Naive thymus-derived CD4-positive, alpha-beta T cell (primary cell): ENCODE measurements around the gene CEP85L. TPM values are rescaled to one million over a fixed set of nuclear protein-coding genes. Genes with fewer than 3 reads are reported as not detected.

Experiments used
- ATAC-seq: fragments of 150-1000 bp; cut with Tn5 transposase; 2 replicates; pipeline ENCODE4 v1.10.0; 2021; ENCODE audit warnings: mild to moderate bottlenecking, moderate library complexity
- CTCF ChIA-PET: fragments of 350-600 bp; sonication (Branson Sonifier 250); formaldehyde crosslinking; loops from one replicate; lab custom pipeline; 2021; ENCODE audit warnings: antibody characterized with exemption; lab: Charles Lee
- POLR2A ChIA-PET: fragments of 350-600 bp; sonication (Branson Sonifier 250); formaldehyde crosslinking; loops from one replicate; lab custom pipeline; 2021; ENCODE audit warnings: antibody characterized with exemption, inconsistent platforms; lab: Charles Lee
- DNase-seq, 9 donors: peaks; one replicate each; pipeline versions ENCODE4 v3.0.0 to v3.0.0-alpha.2; 2020 to 2022; ENCODE audit warnings: mixed read lengths in 1 of 9
- H3K27ac ChIP-seq: one replicate; pipeline ENCODE4 v1.7.0; 2013; ENCODE audit warnings: mild to moderate bottlenecking, low read depth, low read length, moderate library complexity
- H3K27me3 ChIP-seq, 2 donors: one replicate each; pipeline ENCODE4 v1.7.0; 2013; ENCODE audit warnings: low read length in 2 of 2, mild to moderate bottlenecking in 2 of 2, moderate library complexity in 2 of 2; ENCODE audit not compliant: control insufficient read depth in 2 of 2, insufficient read depth in 2 of 2
- H3K36me3 ChIP-seq, 3 experiments: 1 replicate in 2 of 3; 2 replicates in 1 of 3; pipeline ENCODE4 v1.7.0; 2013; ENCODE audit warnings: low read length in 3 of 3, mild to moderate bottlenecking in 3 of 3, moderate library complexity in 1 of 3; ENCODE audit not compliant: insufficient read depth in 3 of 3, control insufficient read depth in 2 of 3
- H3K4me1 ChIP-seq, 2 donors: one replicate each; pipeline ENCODE4 v1.7.0; 2013; ENCODE audit warnings: low read length in 2 of 2, mild to moderate bottlenecking in 2 of 2, moderate library complexity in 1 of 2; ENCODE audit not compliant: control insufficient read depth in 2 of 2, insufficient read depth in 2 of 2
- H3K4me3 ChIP-seq: 2 replicates; pipeline ENCODE4 v1.7.0; 2013; ENCODE audit warnings: mild to moderate bottlenecking, low read length
- H3K9me3 ChIP-seq, 3 experiments: 1 replicate in 2 of 3; 2 replicates in 1 of 3; pipeline ENCODE4 v1.7.0; 2013; ENCODE audit warnings: low read length in 3 of 3; ENCODE audit not compliant: control insufficient read depth in 2 of 3
- H3K27ac Mint-ChIP-seq, 9 donors: one replicate each; pipeline ENCODE4 v1.8.0; 2020 to 2022; ENCODE audit warnings: mixed read lengths in 9 of 9, mild to moderate bottlenecking in 8 of 9, moderate library complexity in 5 of 9, inconsistent platforms in 2 of 9
- H3K27me3 Mint-ChIP-seq, 5 donors: one replicate each; pipeline ENCODE4 v1.8.0; 2021 to 2022; ENCODE audit warnings: mixed read lengths in 5 of 5, mild to moderate bottlenecking in 1 of 5
- H3K36me3 Mint-ChIP-seq, 5 donors: one replicate each; pipeline ENCODE4 v1.8.0; 2020 to 2022; ENCODE audit warnings: mixed read lengths in 5 of 5, mild to moderate bottlenecking in 3 of 5, inconsistent platforms in 1 of 5
- H3K4me1 Mint-ChIP-seq, 7 donors: one replicate each; pipeline ENCODE4 v1.8.0; 2020 to 2022; ENCODE audit warnings: mixed read lengths in 7 of 7, mild to moderate bottlenecking in 3 of 7, inconsistent platforms in 1 of 7
- H3K4me3 Mint-ChIP-seq, 10 donors: one replicate each; pipeline ENCODE4 v1.8.0; 2020 to 2022; ENCODE audit warnings: mild to moderate bottlenecking in 10 of 10, mixed read lengths in 10 of 10, moderate library complexity in 6 of 10, inconsistent platforms in 2 of 10
- H3K9me3 Mint-ChIP-seq, 11 donors: one replicate each; pipeline ENCODE4 v1.8.0; 2020 to 2022; ENCODE audit warnings: mixed read lengths in 11 of 11, mild to moderate bottlenecking in 4 of 11, inconsistent platforms in 1 of 11, moderate library complexity in 1 of 11
- intact Hi-C, 2 donors: fragments of 100-400 bp; cut with micrococcal nuclease; formaldehyde crosslinking; loops; one replicate each; pipeline ENCODE4 v1.15.1; 2023
- polyA plus RNA-seq, 2 donors: library from polyadenylated mRNA; unstranded; fragments of 300-500 nt; fragmentation: Illumina TruSeq; gene quantifications; one replicate each; pipeline ENCODE4 v1.2.3, GENCODE V29; 2021
- total RNA-seq, 6 experiments: library from RNA in 5 of 6; stranded (reverse) in 5 of 6; gene quantifications; 1 replicate in 5 of 6; 2 replicates in 1 of 6; pipeline ENCODE4 v1.2.3 and lab custom pipeline; 2021 to 2026

Gene CEP85L
- total RNA-seq (10 to 100 TPM; 51.1 to 89.1 (median 78.6) TPM), polyA plus RNA-seq (10 to 100 TPM; 47.3 to 47.8 TPM), total RNA-seq (lab: John Stamatoyannopoulos, UW) (200 reads per million, percentile 93 among the genes with 10 or more reads in this experiment)

DNA sequence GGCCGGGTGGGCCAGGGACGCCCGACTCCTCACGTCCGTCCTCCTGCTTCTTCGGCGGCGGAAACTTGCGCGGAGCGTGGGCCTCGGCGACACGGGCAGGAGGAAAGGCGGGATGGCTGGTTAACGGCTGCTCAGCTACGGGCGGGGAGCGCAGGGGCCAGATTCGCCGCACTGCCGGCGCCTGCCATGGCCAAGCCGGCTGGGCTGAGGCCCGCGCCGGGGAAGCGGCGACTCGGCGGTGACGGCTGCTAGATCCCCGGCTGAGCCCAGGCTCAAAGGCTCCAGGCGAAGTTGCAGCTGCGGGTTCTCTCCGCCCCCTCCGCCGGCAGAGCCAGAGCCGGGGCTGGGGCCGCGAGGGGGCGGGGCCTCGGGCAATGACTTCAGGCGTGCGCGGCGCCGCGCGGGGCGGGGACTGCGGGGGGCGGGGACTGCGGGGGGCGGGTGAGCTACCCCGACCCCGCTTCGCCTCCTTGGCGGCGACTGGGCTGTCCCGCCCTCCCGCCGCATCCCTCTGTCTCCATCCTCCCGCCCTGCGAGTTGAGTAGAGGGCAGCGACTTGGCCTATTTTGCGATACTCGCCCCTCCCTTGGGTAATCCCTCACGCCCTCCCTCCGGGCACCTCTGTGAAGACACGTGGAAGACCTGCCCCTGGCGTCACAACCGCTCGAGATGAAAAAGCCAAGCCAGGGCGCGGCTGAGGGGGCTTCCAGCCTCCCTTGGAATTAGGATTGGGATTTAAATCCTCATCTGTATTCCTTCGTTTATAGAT is at the start of gene CEP85L:
CEP85L (minus strand) TSS at position 310 of the 769 bp plus-strand sequence. CDS start 322 bp downstream, outside the sequence.
- peak within 1 kb of the TSS; percentile 87 for H3K27ac ChIP-seq
- ATAC-seq (peak; percentile 96), DNase-seq (peak; percentile 84 to 91 (median 89))
- H3K4me3 ChIP-seq, result peak within 1 kb of the TSS; percentile 66
- Mint-ChIP-seq H3K4me3 (peak within 1 kb of the TSS; percentile 91 to 97 (median 94)), H3K9me3 (no peaks in the 10 kb centered on the region), H3K27me3 (no peaks in the 10 kb centered on the region), H3K27ac (peak within 1 kb of the TSS; percentile 88 to 99 (median 94)), H3K36me3 (peaks cover 0 to 21% (median 4%) of the 10 kb centered on the region in 5 donors), H3K4me1 (peaks cover 33 to 73% (median 59%) of the 10 kb centered on the region in 7 donors)
- CTCF ChIA-PET, result interaction anchor here (1.2 to 1.5 kb wide), 2 partner anchors 14 to 58 kb away, joined by 3 to 4 read pairs; no protein-coding TSS in a partner anchor
- H3K4me1 ChIP-seq, result peaks cover 32 to 40% of the 10 kb centered on the region in 2 donors
- H3K9me3 ChIP-seq, result no peaks in the 10 kb centered on the region
- POLR2A ChIA-PET, result interaction anchor here (0.8 to 2.3 kb wide), 17 partner anchors 9 to 157 kb away, joined by 3 to 25 read pairs (median 4); no protein-coding TSS in a partner anchor
- peaks cover 0 to 10% (median 0%) of the 10 kb centered on the region in 3 experiments for H3K36me3 ChIP-seq
- H3K27me3 ChIP-seq, result no peaks in the 10 kb centered on the region
- intact Hi-C loops, result loop anchor here (1.0 to 10.0 kb wide), 20 partner anchors 9 to 1049 kb away; partner anchors contain the start of genes ASF1A (in 2 of the 2), FAM184A (in 2 of the 2), GOPC (in 2 of the 2) and MCM9 (in 2 of the 2)

- CTCF ChIA-PET, result no interaction called here
- peaks cover 12 to 67% (median 51%) of the 10 kb centered on the region in 5 donors for H3K36me3 Mint-ChIP-seq
- H3K27me3 Mint-ChIP-seq, result no peaks in the 10 kb centered on the region
- ATAC-seq, result no peak
- H3K9me3 ChIP-seq, result no peaks in the 10 kb centered on the region
- no peak overlapping the region for H3K27ac ChIP-seq
- POLR2A ChIA-PET, result interaction anchor here (1.5 kb wide), 1 partner anchor 11 kb away, joined by 3 read pairs; no protein-coding TSS in a partner anchor
- no peak overlapping the region for H3K4me3 ChIP-seq
- H3K4me3 Mint-ChIP-seq, result peak overlapping the region in 6 of 10 donors; percentile 2 to 63 (median 40)
- H3K27ac Mint-ChIP-seq, result peak overlapping the region in 8 of 9 donors; percentile 11 to 84 (median 70)
- peaks cover 0 to 6% (median 0%) of the 10 kb centered on the region in 11 donors for H3K9me3 Mint-ChIP-seq
- peaks cover 0 to 8% (median 0%) of the 10 kb centered on the region in 3 experiments for H3K36me3 ChIP-seq
- intact Hi-C loops, result no loop called here
- DNase-seq, result no peak
- peaks cover 11 to 23% of the 10 kb centered on the region in 2 donors for H3K4me1 ChIP-seq
- no peaks in the 10 kb centered on the region for H3K27me3 ChIP-seq
- H3K4me1 Mint-ChIP-seq, result peaks cover 40 to 97% (median 84%) of the 10 kb centered on the region in 7 donors
Observed at GRCh38 chr6:118700531-118700930, 49.1 kb upstream of the CEP85L start.

DNA sequence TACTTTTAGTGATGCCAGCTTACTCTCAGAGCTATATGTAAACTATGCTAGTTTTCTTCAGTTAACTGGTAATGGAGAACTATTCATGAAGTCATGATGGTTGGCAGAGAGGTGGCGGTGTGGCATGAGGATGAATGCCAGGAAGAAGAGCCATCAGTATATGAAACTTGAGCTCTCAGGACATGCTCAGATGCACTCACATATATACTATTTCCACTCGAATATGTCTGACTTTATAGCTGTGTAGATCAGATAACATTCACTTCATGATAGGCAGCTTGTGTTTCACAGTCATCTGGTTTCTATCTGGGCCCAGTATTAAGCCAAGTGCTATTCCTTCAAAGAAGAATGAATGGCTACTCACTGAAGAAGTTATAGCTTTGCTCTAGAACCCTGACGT is 46.2 kb upstream of the CEP85L start:
- CTCF ChIA-PET, result interaction anchor here (0.7 to 2.2 kb wide), 9 partner anchors 11 to 79 kb away, joined by 3 to 17 read pairs (median 3); no protein-coding TSS in a partner anchor
- Mint-ChIP-seq H3K27ac (peak overlapping the region in 6 of 9 donors; percentile 17 to 75 (median 54)), H3K4me1 (peaks cover 39 to 98% (median 85%) of the 10 kb centered on the region in 7 donors), H3K9me3 (peaks cover 0 to 13% (median 0%) of the 10 kb centered on the region in 11 donors), H3K36me3 (peaks cover 14 to 69% (median 62%) of the 10 kb centered on the region in 5 donors), H3K27me3 (no peaks in the 10 kb centered on the region), H3K4me3 (peak overlapping the region in 3 of 10 donors; percentile 12 to 49 (median 15))
- Histone ChIP-seq H3K9me3 (no peaks in the 10 kb centered on the region), H3K4me3 (no peak overlapping the region), H3K4me1 (peaks cover 0 to 6% of the 10 kb centered on the region in 2 donors), H3K36me3 (peaks cover 0 to 8% (median 0%) of the 10 kb centered on the region in 3 experiments), H3K27ac (no peak overlapping the region), H3K27me3 (no peaks in the 10 kb centered on the region)
- POLR2A ChIA-PET, result interaction anchor here (0.5 to 3.6 kb wide), 8 partner anchors 10 to 111 kb away, joined by 3 to 20 read pairs (median 6); partner anchors contain the start of gene CEP85L
- ATAC-seq, result peak; percentile 37
- peak in 1 of 9 donors; percentile 24 for DNase-seq
- intact Hi-C loops, result loop anchor here in 1 of 2 donors (1.0 kb wide), 3 partner anchors 12 to 79 kb away; no protein-coding TSS in a partner anchor

DNA sequence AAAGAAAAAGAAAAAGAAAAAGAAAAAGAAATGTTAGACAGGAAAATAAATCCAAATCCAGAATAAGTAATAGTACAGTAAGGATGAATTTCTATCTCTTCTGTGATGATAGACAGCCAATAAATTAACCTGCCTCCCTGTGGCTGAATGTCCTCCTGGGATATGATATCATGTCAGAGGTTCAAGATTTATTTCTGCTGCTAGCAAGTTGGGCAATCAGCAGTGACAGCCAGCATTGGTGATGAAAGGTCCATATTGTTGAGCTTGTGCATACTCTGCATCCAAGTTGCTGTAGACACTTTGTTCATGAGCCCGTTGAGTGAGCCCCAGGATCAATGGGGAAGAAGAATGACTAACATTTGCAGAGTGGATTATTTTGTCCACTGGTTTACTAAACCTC is 44.9 kb upstream of the CEP85L start:
- Histone ChIP-seq H3K9me3 (no peaks in the 10 kb centered on the region), H3K27me3 (no peaks in the 10 kb centered on the region), H3K4me3 (no peak overlapping the region), H3K4me1 (peaks cover 0 to 6% of the 10 kb centered on the region in 2 donors), H3K27ac (no peak overlapping the region), H3K36me3 (peaks cover 0 to 2% (median 0%) of the 10 kb centered on the region in 3 experiments)
- CTCF ChIA-PET, result no interaction called here
- ATAC-seq (no peak), DNase-seq (no peak)
- H3K4me1 Mint-ChIP-seq, result peaks cover 44 to 95% (median 88%) of the 10 kb centered on the region in 7 donors
- H3K36me3 Mint-ChIP-seq, result peaks cover 10 to 65% (median 55%) of the 10 kb centered on the region in 5 donors
- H3K4me3 Mint-ChIP-seq, result peak overlapping the region in 2 of 10 donors; percentile 17 to 27
- POLR2A ChIA-PET, result interaction anchor here (1.1 to 3.6 kb wide), 4 partner anchors 11 to 13 kb away, joined by 3 to 20 read pairs (median 8); no protein-coding TSS in a partner anchor
- H3K9me3 Mint-ChIP-seq, result peaks cover 0 to 11% (median 0%) of the 10 kb centered on the region in 11 donors
- no peaks in the 10 kb centered on the region for H3K27me3 Mint-ChIP-seq
- intact Hi-C loops, result no loop called here
- H3K27ac Mint-ChIP-seq, result peak overlapping the region in 3 of 9 donors; percentile 14 to 58 (median 36)

- Mint-ChIP-seq H3K27ac (peak overlapping the region in 7 of 9 donors; percentile 0 to 85 (median 58)), H3K4me3 (peak overlapping the region in 5 of 10 donors; percentile 20 to 38 (median 33)), H3K9me3 (peaks cover 0 to 7% (median 0%) of the 10 kb centered on the region in 11 donors), H3K36me3 (peaks cover 13 to 65% (median 56%) of the 10 kb centered on the region in 5 donors), H3K27me3 (no peaks in the 10 kb centered on the region), H3K4me1 (peaks cover 37 to 95% (median 89%) of the 10 kb centered on the region in 7 donors)
- Histone ChIP-seq H3K27me3 (no peaks in the 10 kb centered on the region), H3K4me1 (peaks cover 0 to 9% of the 10 kb centered on the region in 2 donors), H3K36me3 (peaks cover 0 to 3% (median 0%) of the 10 kb centered on the region in 3 experiments), H3K4me3 (no peak overlapping the region), H3K27ac (no peak overlapping the region), H3K9me3 (no peaks in the 10 kb centered on the region)
- intact Hi-C loops, result no loop called here
- POLR2A ChIA-PET, result interaction anchor here (1.2 kb wide), 1 partner anchor 27 kb away, joined by 5 read pairs; no protein-coding TSS in a partner anchor
- CTCF ChIA-PET, result no interaction called here
- DNase-seq (no peak), ATAC-seq (no peak)
Observed at GRCh38 chr6:118693562-118693961, 42.2 kb upstream of the CEP85L start.
